B cell (primary cell): ENCODE results near the gene TSPAN17. TPM values are rescaled to one million over a fixed set of nuclear protein-coding genes. Genes with fewer than 3 reads are reported as not detected.
A peak's percentile ranks its signal among the peaks of the same experiment; 100 is the strongest.

Experiments
- ATAC-seq: fragments of 200-7000 bp; cut with Tn5 transposase; one replicate; pipeline ENCODE4 v1.10.0; 2021; ENCODE audit warnings: low read depth, mild to moderate bottlenecking, moderate number of reproducible peaks, moderate library complexity
- CTCF ChIA-PET: fragments of 350-600 bp; sonication (Branson Sonifier 250); formaldehyde crosslinking; loops from one replicate; lab custom pipeline; 2021; ENCODE audit warnings: antibody characterized with exemption, inconsistent platforms; lab: Charles Lee
- POLR2A ChIA-PET: fragments of 350-600 bp; sonication (Branson Sonifier 250); formaldehyde crosslinking; loops from one replicate; lab custom pipeline; 2021; ENCODE audit warnings: antibody characterized with exemption; lab: Charles Lee
- DNase-seq: peaks from one replicate; pipeline ENCODE4 v3.0.0; 2013
- H2AFZ ChIP-seq: 2 replicates; pipeline ENCODE4 v1.6.1; 2012; ENCODE audit warnings: mild to moderate bottlenecking, low read depth, low read length; ENCODE audit not compliant: insufficient read depth, poor library complexity, severe bottlenecking
- H3K27ac ChIP-seq, 2 donors: 1 replicate in 1 of 2; 2 replicates in 1 of 2; pipeline ENCODE4 v1.5.1; 2012 to 2013; ENCODE audit warnings: low read length in 2 of 2, mild to moderate bottlenecking in 2 of 2, moderate library complexity in 1 of 2
- H3K27me3 ChIP-seq, 4 experiments: fragments of 200-600 bp in 1 of 4; sonication (generic) in 1 of 4; replicated peaks in 1 of 4; 1 replicate in 2 of 4; 2 replicates in 2 of 4; pipeline versions ENCODE4 v1.6.1 to v1.7.0; 2013 to 2016; ENCODE audit warnings: low read length in 3 of 4, mild to moderate bottlenecking in 2 of 4, mixed read lengths in 1 of 4, moderate library complexity in 1 of 4; ENCODE audit not compliant: insufficient read depth in 4 of 4, control insufficient read depth in 3 of 4; ENCODE audit errors: control extremely low read depth in 1 of 4
- H3K36me3 ChIP-seq, 2 experiments: replicated peaks in 1 of 2; 1 replicate in 1 of 2; 2 replicates in 1 of 2; pipeline versions ENCODE4 v1.6.1 to v1.7.1; 2013; ENCODE audit warnings: low read length in 1 of 2; ENCODE audit not compliant: insufficient read depth in 2 of 2, control insufficient read depth in 1 of 2; ENCODE audit errors: control extremely low read depth in 1 of 2, extremely low read depth in 1 of 2
- H3K4me1 ChIP-seq, 2 donors: fragments of 200-600 bp in 1 of 2; sonication (generic) in 1 of 2; 1 replicate in 1 of 2; 2 replicates in 1 of 2; pipeline versions ENCODE4 v1.5.1 to v1.6.1; 2013 to 2017; ENCODE audit warnings: low read length in 2 of 2; ENCODE audit not compliant: control insufficient read depth in 2 of 2, insufficient read depth in 2 of 2
- H3K4me2 ChIP-seq: replicated peaks from 2 replicates; pipeline ENCODE3; 2012; ENCODE audit warnings: mild to moderate bottlenecking, low read depth, low read length; ENCODE audit not compliant: poor library complexity, severe bottlenecking
- H3K4me3 ChIP-seq, 5 experiments: fragments of 200-600 bp in 1 of 5; sonication (generic) in 1 of 5; 1 replicate in 3 of 5; 2 replicates in 2 of 5; pipeline versions ENCODE4 v1.5.1 to v1.7.0; 2011 to 2016; ENCODE audit warnings: low read length in 4 of 5, mild to moderate bottlenecking in 4 of 5, low read depth in 2 of 5, control low read depth in 1 of 5, moderate library complexity in 1 of 5; ENCODE audit not compliant: insufficient read depth in 1 of 5; ENCODE audit errors: control extremely low read depth in 1 of 5, extremely low read depth in 1 of 5
- H3K79me2 ChIP-seq: fragments of 200-600 bp; sonication (generic); one replicate; pipeline ENCODE4 v1.6.0; 2016; ENCODE audit warnings: low read length; ENCODE audit not compliant: control insufficient read depth, insufficient read depth
- H3K9ac ChIP-seq: fragments of 200-600 bp; sonication (generic); 2 replicates; pipeline ENCODE4 v1.6.1; 2017; ENCODE audit warnings: mild to moderate bottlenecking, low read length, moderate library complexity
- H3K9me3 ChIP-seq, 3 donors: one replicate each; pipeline versions ENCODE4 v1.6.1 to v1.7.1; 2013; ENCODE audit warnings: low read length in 2 of 3; ENCODE audit not compliant: control insufficient read depth in 2 of 3, insufficient read depth in 1 of 3; ENCODE audit errors: control extremely low read depth in 1 of 3
- H4K20me1 ChIP-seq: 2 replicates; pipeline ENCODE4 v1.6.0; 2012; ENCODE audit warnings: mild to moderate bottlenecking, low read length; ENCODE audit not compliant: insufficient read depth, control insufficient read depth, poor library complexity, severe bottlenecking
- H3K27ac Mint-ChIP-seq: one replicate; pipeline ENCODE4 v1.8.0; 2021; ENCODE audit warnings: mixed read lengths
- H3K27me3 Mint-ChIP-seq: one replicate; pipeline ENCODE4 v1.8.0; 2021; ENCODE audit warnings: mixed read lengths
- H3K4me1 Mint-ChIP-seq: one replicate; pipeline ENCODE4 v1.8.0; 2021; ENCODE audit warnings: mixed read lengths
- H3K4me3 Mint-ChIP-seq: one replicate; pipeline ENCODE4 v1.8.0; 2021; ENCODE audit warnings: mixed read lengths
- H3K9me3 Mint-ChIP-seq: one replicate; pipeline ENCODE4 v1.8.0; 2022; ENCODE audit warnings: mixed read lengths; ENCODE audit not compliant: insufficient read depth
- EZH2 ChIP-seq: IDR thresholded peaks from 2 replicates; pipeline ENCODE4 v1.6.1; 2012; ENCODE audit warnings: borderline replicate concordance, low read depth, mild to moderate bottlenecking, moderate library complexity, low read length; ENCODE audit not compliant: insufficient read depth, poor library complexity, severe bottlenecking
- whole genome bisulfite sequencing: methylation state at CpG from one replicate; pipeline ENCODE4 v1.1.5; 2013; ENCODE audit warnings: missing lambda C conversion rate; ENCODE audit not compliant: insufficient coverage; 5-methylcytosine and 5-hydroxymethylcytosine counted together
- intact Hi-C: fragments of 100-400 bp; cut with micrococcal nuclease; formaldehyde crosslinking; loops from one replicate; pipeline ENCODE4 v1.10.0; 2022
- polyA plus RNA-seq: library from polyadenylated mRNA; depleted of rRNA; stranded (reverse); fragments of >200 nt; gene quantifications from 2 replicates; pipeline ENCODE4 v1.2.3, GENCODE V29; 2012
- total RNA-seq, 2 donors: library from RNA; stranded (reverse); fragments of 120-200 nt in 1 of 2; gene quantifications; 1 replicate in 1 of 2; 2 replicates in 1 of 2; pipeline versions ENCODE4 v1.2.3 to v1.2.4, GENCODE V29; 2013 to 2022
- TF ChIP-seq, protein P1 (sequence below): fragments of 200-600 bp; IDR thresholded peaks from one replicate; pipeline ENCODE4 v1.8.0; 2022; ENCODE audit warnings: antibody characterized with exemption, mild to moderate bottlenecking

TSPAN17 gene
- total and polyA plus RNA-seq, 2 donors (not counting 1 experiment from before 2014, with no cell fraction given), result 20.5 to 21.0 TPM

DNA sequence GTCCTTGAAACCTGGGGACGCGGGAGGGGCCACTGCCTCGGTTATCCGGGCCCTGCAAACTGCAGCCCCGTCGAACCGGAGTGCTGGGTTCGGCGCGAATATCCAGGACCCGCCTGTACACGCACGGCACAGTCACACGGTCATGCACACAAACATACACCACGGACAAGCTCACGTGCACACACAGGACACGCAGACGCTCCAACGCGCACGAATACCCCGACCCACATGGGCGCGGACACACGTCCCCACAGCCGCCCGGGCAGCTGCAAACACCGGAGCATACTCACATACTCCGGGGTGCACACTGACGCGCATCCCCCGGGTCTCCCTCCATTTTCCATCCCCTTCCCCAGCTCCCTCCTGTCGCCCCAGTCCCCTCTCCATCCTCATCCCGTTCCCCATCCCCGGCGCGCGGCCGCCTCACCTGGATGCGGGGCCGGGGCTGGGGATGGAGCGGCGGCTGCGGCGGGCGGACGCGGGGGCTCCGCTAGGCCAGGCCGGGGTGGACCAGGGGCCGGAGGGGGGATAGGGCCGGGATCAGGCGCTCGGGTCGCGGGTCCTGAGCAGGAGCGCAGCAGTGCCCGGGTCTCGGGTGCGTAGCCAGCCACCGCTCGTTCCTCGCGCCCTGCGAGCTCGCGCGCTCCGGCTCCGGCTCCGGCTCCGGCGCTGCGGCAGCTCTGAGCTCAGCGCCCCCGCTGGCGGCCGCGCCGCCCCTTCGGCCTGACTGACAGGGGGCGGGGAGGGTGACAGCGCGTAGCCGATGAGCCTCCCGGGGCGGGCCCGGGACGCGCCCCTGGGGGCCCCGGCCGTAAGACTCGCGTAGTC, 17.2 kb upstream of the TSPAN17 start, which contains the start of the genes EIF4E1B and SNCB:
Gene EIF4E1B (plus strand): TSS at position 823 of the 828 bp plus-strand sequence. CDS start 12,113 bp downstream, outside the sequence.
Gene SNCB (minus strand): TSS at position 682 of the 828 bp plus-strand sequence. CDS start 880 bp downstream, outside the sequence.
- Histone ChIP-seq H3K4me2 (peak within 1 kb of the TSS; percentile 100), H3K27ac (no peak within 1 kb of the TSS), H4K20me1 (no peaks in the 10 kb centered on the region), H2AFZ (peak within 1 kb of the TSS; percentile 73), H3K36me3 (no peaks in the 10 kb centered on the region), H3K4me1 (peaks cover 55 to 65% of the 10 kb centered on the region in 2 donors), H3K79me2 (no peaks in the 10 kb centered on the region), H3K9me3 (peaks cover 0 to 11% (median 0%) of the 10 kb centered on the region in 3 donors), H3K27me3 (peaks cover 0 to 39% (median 21%) of the 10 kb centered on the region in 4 experiments), H3K4me3 (peak within 1 kb of the TSS; percentile 28 to 69 (median 51)), H3K9ac (peak within 1 kb of the TSS; percentile 68)
- ATAC-seq (peak; percentile 93), DNase-seq (peak; percentile 80)
- intact Hi-C loops, result loop anchor here (1.0 to 5.0 kb wide), 3 partner anchors 17 to 88 kb away; partner anchors contain the start of genes GPRIN1 and TSPAN17
- Mint-ChIP-seq H3K4me1 (peaks cover 61% of the 10 kb centered on the region), H3K4me3 (peak within 1 kb of the TSS; percentile 86), H3K27ac (peak within 1 kb of the TSS; percentile 16), H3K9me3 (no peaks in the 10 kb centered on the region), H3K27me3 (peaks cover 34% of the 10 kb centered on the region)
- TF ChIP-seq EZH2, result peak; percentile 77
- TF ChIP-seq, protein P1, sequence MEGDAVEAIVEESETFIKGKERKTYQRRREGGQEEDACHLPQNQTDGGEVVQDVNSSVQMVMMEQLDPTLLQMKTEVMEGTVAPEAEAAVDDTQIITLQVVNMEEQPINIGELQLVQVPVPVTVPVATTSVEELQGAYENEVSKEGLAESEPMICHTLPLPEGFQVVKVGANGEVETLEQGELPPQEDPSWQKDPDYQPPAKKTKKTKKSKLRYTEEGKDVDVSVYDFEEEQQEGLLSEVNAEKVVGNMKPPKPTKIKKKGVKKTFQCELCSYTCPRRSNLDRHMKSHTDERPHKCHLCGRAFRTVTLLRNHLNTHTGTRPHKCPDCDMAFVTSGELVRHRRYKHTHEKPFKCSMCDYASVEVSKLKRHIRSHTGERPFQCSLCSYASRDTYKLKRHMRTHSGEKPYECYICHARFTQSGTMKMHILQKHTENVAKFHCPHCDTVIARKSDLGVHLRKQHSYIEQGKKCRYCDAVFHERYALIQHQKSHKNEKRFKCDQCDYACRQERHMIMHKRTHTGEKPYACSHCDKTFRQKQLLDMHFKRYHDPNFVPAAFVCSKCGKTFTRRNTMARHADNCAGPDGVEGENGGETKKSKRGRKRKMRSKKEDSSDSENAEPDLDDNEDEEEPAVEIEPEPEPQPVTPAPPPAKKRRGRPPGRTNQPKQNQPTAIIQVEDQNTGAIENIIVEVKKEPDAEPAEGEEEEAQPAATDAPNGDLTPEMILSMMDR, result no peak
- ChIA-PET POLR2A (interaction anchor here (0.6 to 1.6 kb wide), 4 partner anchors 8 to 824 kb away, joined by 3 to 12 read pairs (median 4); partner anchors contain the start of genes RNF44 and TSPAN17), CTCF (interaction anchor here (0.9 to 2.9 kb wide), 11 partner anchors 8 to 214 kb away, joined by 3 to 21 read pairs (median 3); partner anchors contain the start of genes CLTB and TSPAN17)
- 1% methylated on average over 94 of the region's 94 CpGs for WGBS
